Upper lobe of right lung (tissue), 1 donor: ENCODE results near the gene CSF2RB. TPM values are rescaled to one million over a fixed set of nuclear protein-coding genes. Genes with fewer than 3 reads are reported as not detected.

ENCODE experiments used
- ATAC-seq: fragments of 200-7000 bp; cut with Tn5 transposase; one replicate; pipeline ENCODE4 v1.9.1; 2020; ENCODE audit warnings: mild to moderate bottlenecking, moderate library complexity
- DNase-seq: peaks from one replicate; pipeline ENCODE4 v3.0.0-alpha.2; 2020
- H3K27ac ChIP-seq: fragments of 200-600 bp; one replicate; pipeline ENCODE4 v1.8.0; 2022
- H3K27me3 ChIP-seq: fragments of 200-600 bp; one replicate; pipeline ENCODE4 v1.8.0; 2022; ENCODE audit warnings: mild to moderate bottlenecking
- H3K36me3 ChIP-seq: fragments of 200-600 bp; one replicate; pipeline ENCODE4 v1.8.0; 2022
- H3K4me1 ChIP-seq: fragments of 200-600 bp; one replicate; pipeline ENCODE4 v1.8.0; 2022
- H3K4me3 ChIP-seq: fragments of 200-600 bp; one replicate; pipeline ENCODE4 v1.8.0; 2022; ENCODE audit warnings: mild to moderate bottlenecking
- H3K9me3 ChIP-seq: fragments of 200-600 bp; one replicate; pipeline ENCODE4 v1.8.0; 2022
- intact Hi-C: fragments of 100-400 bp; cut with DNase I; formaldehyde crosslinking; loops from one replicate; pipeline ENCODE4 v1.11.0; 2022
- total RNA-seq: library from RNA; stranded (reverse); fragmentation: NEBNext Ultra II Directional; extraction: Animal tissue kit (Norgen Biotek cat#: 25700); gene quantifications from one replicate; pipeline ENCODE4 v1.2.1, GENCODE V29; 2021
- TF ChIP-seq, protein P1 (sequence below): fragments of 200-600 bp; IDR thresholded peaks from one replicate; pipeline ENCODE4 v1.8.0; 2022; ENCODE audit warnings: antibody characterized with exemption
- donor health status: DM: no; HTN: yes; CAD: no; lungs with severe emphysema.

Gene CSF2RB
- total RNA-seq, 1 donor from 2014 or later: 27.2 TPM

DNA sequence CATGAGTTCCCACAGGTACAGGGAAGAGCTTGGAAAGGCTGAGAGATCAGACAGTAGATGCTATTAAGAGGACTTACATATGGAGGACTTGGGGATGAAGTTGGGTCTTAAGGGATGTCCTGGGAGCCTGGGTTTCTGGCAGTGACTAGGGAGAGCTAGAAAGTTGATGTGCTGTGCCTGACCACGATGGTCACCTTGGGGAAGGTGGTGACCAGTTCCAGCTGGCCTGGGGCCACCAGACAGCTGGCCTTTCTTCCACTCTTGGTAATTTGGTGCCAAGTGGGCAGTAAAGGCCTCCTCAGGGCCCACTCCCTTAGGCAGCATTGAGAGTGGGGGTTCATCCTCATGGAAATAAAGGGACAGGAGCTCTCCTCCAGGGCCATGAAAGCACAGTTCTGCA, 13.9 kb upstream of the CSF2RB start:
- ATAC-seq: no peak
- H3K4me1 ChIP-seq: no peaks in the 10 kb centered on the region
- TF ChIP-seq, protein P1, sequence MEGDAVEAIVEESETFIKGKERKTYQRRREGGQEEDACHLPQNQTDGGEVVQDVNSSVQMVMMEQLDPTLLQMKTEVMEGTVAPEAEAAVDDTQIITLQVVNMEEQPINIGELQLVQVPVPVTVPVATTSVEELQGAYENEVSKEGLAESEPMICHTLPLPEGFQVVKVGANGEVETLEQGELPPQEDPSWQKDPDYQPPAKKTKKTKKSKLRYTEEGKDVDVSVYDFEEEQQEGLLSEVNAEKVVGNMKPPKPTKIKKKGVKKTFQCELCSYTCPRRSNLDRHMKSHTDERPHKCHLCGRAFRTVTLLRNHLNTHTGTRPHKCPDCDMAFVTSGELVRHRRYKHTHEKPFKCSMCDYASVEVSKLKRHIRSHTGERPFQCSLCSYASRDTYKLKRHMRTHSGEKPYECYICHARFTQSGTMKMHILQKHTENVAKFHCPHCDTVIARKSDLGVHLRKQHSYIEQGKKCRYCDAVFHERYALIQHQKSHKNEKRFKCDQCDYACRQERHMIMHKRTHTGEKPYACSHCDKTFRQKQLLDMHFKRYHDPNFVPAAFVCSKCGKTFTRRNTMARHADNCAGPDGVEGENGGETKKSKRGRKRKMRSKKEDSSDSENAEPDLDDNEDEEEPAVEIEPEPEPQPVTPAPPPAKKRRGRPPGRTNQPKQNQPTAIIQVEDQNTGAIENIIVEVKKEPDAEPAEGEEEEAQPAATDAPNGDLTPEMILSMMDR: no peak
- no peaks in the 10 kb centered on the region for H3K27me3 ChIP-seq
- no peak overlapping the region for H3K4me3 ChIP-seq
- no peak for DNase-seq
- no peak overlapping the region for H3K27ac ChIP-seq
- H3K9me3 ChIP-seq: no peaks in the 10 kb centered on the region
- H3K36me3 ChIP-seq: no peaks in the 10 kb centered on the region
- intact Hi-C loops: no loop called here

DNA sequence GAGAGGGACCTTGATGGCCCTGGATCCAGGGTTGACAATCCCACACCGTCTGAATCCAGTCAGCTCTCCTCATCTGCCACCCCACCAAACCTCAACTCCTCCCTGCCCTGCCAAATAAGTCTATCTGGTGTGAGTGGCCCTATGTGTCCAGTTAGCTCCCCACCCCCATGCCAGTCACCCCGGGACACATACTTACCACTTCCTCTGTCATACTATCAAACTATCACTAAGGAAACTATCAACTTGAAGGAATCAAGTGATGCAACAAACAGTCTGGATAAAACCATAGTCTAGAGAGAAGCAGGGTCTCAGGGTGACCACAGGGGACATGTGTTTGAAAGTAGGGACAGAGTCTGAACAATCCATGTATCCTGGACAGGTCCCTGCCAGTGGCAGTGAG, 13.2 kb upstream of the CSF2RB start:
- H3K9me3 ChIP-seq: no peaks in the 10 kb centered on the region
- H3K27me3 ChIP-seq: no peaks in the 10 kb centered on the region
- intact Hi-C loops: no loop called here
- no peak overlapping the region for H3K4me3 ChIP-seq
- no peak for DNase-seq
- TF ChIP-seq, protein P1: no peak
- H3K36me3 ChIP-seq: no peaks in the 10 kb centered on the region
- no peaks in the 10 kb centered on the region for H3K4me1 ChIP-seq
- peak; percentile 47 for ATAC-seq
- H3K27ac ChIP-seq: no peak overlapping the region

DNA sequence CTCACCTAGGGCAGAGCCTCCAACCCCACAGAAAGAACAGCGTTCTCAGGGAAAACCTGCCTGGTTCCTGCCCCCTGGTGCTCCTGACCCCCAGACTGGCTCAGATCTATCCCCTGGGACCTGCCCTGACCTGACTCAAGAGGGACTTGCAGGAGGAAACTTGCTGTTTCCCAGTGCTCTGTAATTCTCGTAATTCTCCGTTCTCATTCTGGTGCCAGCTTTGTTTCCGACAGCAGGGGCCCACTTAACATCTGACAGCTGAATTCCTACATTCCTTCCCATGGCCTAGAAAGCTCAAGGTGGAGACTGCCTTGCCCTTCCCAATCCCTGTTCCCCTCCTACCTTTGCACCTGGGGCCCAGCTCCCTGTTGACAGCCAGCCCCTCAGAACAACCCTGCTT, 12.5 kb upstream of the CSF2RB start:
- DNase-seq: no peak
- Histone ChIP-seq H3K9me3 (no peaks in the 10 kb centered on the region), H3K27me3 (no peaks in the 10 kb centered on the region), H3K4me3 (no peak overlapping the region), H3K4me1 (no peaks in the 10 kb centered on the region), H3K27ac (no peak overlapping the region), H3K36me3 (no peaks in the 10 kb centered on the region)
- no peak for ATAC-seq
- intact Hi-C loops: no loop called here
- TF ChIP-seq, protein P1: no peak

DNA sequence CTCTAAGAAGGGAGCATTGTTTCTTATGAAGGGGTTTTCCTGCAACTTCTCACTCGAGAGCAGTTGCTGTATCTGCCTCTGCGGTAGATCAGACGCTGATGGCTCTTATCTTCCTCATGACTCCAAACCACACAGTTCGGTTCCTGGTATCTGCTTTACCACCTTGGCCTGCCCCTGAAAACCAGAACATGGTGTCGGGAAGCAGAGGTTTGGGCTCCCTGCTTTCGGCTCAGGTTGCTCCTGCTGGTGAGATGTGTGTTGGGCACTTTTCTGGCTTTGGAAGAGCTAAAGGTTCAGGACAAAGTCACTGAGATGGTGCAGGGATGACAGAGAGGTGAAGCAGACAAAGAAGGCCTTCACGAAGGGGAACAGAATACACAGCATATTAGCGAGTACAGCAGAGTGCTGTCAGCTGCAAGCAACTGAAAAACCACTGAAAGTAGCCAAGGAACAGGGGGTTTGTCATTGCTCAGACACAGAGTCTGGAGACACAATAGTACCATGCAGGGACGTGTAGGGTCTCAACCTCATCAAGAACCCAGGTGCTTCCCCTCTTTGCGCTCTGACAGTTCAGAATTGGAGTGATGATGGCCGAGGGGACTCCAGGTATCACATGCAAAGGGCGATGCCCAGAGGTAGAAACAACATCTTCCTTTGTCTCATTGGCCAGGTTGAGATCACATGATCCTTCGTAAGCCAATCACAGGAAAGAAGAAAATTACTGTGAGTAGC, 11.9 kb upstream of the CSF2RB start:
- TF ChIP-seq, protein P1: no peak
- H3K27ac ChIP-seq: peak overlapping the region; percentile 12

DNA sequence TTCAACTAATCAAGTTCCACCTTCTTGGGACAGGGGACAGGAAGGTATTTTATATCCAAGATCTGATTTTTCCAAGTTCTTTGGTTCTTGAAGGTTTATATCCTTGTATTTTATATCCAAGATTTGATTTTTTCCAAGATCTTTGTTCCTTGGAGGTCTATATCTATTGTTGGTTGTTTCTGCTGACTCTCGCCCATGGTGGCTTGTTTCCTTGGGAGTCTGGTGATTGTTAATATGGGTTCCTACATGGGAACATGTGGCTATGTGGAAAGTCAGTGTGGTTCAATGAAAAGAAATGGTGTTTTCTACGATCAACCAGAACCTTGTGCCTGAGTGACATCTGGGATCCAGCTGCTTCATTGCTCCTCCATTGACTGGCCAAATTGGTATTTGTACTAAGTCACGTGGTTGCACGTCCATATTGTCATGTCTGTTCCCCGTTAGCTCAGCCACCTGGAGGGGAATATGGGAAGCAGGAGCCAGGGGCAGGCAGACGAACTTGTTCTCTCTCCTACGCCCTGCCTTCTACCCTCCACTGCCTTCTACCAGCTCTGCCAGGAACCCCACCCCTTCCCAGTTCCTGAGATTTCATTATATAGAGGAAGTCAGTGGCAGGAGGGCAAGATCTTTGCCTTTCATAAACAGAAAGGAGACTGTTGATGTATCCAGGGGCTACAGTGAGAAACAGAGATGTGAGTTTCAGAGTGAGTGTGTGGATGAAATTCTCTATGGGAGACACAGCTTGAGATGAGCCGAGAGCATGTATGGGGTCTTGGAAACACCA, 11.1 kb upstream of the CSF2RB start:
- H3K4me3 ChIP-seq: no peak overlapping the region
- H3K36me3 ChIP-seq: no peaks in the 10 kb centered on the region
- H3K9me3 ChIP-seq: no peaks in the 10 kb centered on the region
- H3K27me3 ChIP-seq: no peaks in the 10 kb centered on the region
- TF ChIP-seq, protein P1: no peak
- peak overlapping the region; percentile 47 for H3K27ac ChIP-seq
- no peak for DNase-seq
- no peaks in the 10 kb centered on the region for H3K4me1 ChIP-seq
- intact Hi-C loops: no loop called here
- peak; percentile 86 for ATAC-seq

More for the DNA sequence above, 11.9 kb upstream of the CSF2RB start:
- no peaks in the 10 kb centered on the region for H3K9me3 ChIP-seq
- no peaks in the 10 kb centered on the region for H3K27me3 ChIP-seq
- intact Hi-C loops: no loop called here
- no peak overlapping the region for H3K4me3 ChIP-seq
- no peaks in the 10 kb centered on the region for H3K4me1 ChIP-seq
- H3K36me3 ChIP-seq: no peaks in the 10 kb centered on the region
- DNase-seq (no peak), ATAC-seq (no peak)
